NCI-H774 (cell line): Measurements from ENCODE around the gene TAF11L12.
"Not testable (repeated sequence)": the region's sequence is repeated elsewhere in the genome, so short reads cannot be mapped to it uniquely, and the experiment has no call there.

Experiments
- DNase-seq: peaks from one replicate; lab custom pipeline; 2025; lab: John Stamatoyannopoulos, UW

Gene TAF11L12

DNA sequence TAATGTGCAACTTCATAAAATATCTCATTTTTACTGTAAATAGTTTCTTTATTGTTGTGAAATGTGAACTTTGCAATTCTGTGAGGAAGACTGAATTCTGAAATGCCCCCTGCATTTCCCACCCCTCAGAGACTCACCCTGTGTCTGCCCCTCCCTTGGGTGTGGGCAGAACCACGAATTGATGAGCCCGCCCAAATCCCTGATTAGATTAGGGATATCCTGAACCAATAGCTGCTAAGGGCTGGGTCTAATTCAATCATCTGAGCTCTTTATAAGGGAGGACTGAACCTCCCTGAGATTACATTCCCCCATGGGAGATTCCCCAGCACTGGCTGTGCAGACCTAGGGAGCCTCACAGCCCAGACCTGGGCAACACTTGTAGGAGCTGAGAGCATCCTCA is at the start of gene TAF11L12:
Gene TAF11L12 (plus strand): TSS at position 301 of the 400 bp plus-strand sequence.
- not testable (repeated sequence) for DNase-seq

DNA sequence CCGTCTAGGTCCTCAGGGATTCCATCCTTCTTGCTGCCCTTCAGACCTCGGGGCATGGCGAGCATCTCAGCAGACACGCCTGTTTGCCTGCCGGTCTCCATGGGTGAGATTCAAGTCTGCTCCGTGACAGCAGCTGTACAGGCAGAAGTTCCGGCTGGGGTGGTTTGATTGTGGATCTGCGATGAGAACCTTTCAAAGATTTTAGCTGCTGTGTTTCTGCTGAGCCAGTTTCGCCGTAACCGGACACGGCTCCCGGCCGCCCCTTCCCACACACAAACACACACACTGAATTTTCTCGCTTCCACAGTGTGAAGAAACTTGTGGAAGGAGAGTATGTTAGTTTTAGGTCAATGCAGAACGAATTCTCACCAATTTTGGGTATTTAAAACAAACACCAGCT is 24.5 kb upstream of the TAF11L12 start, which contains the start of gene TAF11L7:
Gene TAF11L7 (minus strand): TSS at position 101 of the 400 bp plus-strand sequence.
- not testable (repeated sequence) for DNase-seq

DNA sequence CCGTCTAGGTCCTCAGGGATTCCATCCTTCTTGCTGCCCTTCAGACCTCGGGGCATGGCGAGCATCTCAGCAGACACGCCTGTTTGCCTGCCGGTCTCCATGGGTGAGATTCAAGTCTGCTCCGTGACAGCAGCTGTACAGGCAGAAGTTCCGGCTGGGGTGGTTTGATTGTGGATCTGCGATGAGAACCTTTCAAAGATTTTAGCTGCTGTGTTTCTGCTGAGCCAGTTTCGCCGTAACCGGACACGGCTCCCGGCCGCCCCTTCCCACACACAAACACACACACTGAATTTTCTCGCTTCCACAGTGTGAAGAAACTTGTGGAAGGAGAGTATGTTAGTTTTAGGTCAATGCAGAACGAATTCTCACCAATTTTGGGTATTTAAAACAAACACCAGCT is 19.3 kb upstream of the TAF11L12 start, which contains the start of gene TAF11L8:
Gene TAF11L8 (minus strand): TSS at position 101 of the 400 bp plus-strand sequence.
- not testable (repeated sequence) for DNase-seq

DNA sequence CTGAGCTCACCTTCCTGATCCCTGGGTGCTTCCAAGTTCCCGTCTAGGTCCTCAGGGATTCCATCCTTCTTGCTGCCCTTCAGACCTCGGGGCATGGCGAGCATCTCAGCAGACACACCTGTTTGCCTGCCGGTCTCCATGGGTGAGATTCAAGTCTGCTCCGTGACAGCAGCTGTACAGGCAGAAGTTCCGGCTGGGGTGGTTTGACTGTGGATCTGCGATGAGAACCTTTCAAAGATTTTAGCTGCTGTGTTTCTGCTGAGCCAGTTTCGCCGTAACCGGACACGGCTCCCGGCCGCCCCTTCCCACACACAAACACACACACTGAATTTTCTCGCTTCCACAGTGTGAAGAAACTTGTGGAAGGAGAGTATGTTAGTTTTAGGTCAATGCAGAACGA is 15.9 kb upstream of the TAF11L12 start, which contains the start of gene TAF11L9:
Gene TAF11L9 (minus strand): TSS at position 140 of the 400 bp plus-strand sequence.
- not testable (repeated sequence) for DNase-seq

DNA sequence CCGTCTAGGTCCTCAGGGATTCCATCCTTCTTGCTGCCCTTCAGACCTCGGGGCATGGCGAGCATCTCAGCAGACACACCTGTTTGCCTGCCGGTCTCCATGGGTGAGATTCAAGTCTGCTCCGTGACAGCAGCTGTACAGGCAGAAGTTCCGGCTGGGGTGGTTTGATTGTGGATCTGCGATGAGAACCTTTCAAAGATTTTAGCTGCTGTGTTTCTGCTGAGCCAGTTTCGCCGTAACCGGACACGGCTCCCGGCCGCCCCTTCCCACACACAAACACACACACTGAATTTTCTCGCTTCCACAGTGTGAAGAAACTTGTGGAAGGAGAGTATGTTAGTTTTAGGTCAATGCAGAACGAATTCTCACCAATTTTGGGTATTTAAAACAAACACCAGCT is 12.5 kb upstream of the TAF11L12 start, which contains the start of gene TAF11L10:
Gene TAF11L10 (minus strand): TSS at position 101 of the 400 bp plus-strand sequence.
- DNase-seq = not testable (repeated sequence)

DNA sequence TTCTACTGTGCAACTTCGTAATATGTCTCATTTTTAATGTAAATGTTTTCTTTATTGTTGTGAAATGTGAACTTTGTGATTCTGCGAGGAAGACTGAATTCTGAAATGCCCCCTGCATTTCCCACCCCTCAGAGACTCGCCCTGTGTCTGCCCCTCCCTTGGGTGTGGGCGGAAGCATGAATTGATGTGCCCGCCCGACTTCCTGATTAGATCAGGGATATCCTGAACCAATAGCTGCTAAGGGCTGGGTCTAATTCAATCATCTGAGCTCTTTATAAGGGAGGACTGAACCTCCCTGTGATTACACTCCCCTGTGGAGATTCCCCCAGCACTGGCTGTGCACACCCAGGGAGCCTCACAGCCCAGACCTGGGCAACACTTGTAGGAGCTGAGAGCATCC is 6.3 kb upstream of the TAF11L12 start, which contains the start of gene TAF11L11:
Gene TAF11L11 (plus strand): TSS at position 304 of the 400 bp plus-strand sequence.
- not testable (repeated sequence) for DNase-seq

DNA sequence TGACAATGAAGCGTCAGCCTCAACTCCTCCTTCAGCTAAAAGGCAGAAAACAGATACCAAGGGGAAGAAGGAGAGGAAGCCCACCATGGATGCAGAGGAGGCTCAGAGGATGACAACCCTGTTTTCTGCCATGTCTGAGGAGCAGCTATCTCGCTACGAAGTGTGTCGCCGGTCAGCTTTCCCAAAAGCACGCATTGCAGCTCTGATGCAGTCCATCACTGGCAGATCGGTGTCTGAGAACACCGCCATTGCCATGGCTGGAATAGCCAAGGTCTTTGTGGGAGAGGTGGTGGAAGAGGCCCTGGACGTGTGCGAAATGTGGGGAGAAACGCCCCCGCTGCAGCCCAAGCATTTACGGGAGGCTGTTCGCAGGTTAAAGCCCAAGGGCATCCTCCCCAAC is 5.2 kb upstream of the TAF11L12 start:
- no peak for DNase-seq

DNA sequence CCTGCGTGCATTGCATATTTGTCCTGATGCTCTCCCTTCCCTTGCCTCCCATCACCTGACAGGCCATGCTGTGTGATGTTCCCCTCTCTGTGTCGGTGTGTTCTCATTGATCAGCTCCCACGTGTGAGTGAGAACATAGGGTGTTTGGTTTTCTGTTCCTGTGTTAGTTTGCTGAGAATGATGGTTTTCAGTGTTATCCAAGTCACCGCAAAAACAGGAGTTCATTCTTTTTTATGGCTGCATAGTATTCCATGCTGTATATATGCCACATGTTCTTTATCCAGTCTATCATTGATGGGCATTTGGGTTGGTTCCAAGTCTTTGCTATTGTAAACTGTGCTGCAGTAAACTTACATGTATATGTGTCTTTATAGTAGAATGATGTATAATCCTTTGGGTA is 2.7 kb upstream of the TAF11L12 start:
- DNase-seq = not testable (repeated sequence)

DNA sequence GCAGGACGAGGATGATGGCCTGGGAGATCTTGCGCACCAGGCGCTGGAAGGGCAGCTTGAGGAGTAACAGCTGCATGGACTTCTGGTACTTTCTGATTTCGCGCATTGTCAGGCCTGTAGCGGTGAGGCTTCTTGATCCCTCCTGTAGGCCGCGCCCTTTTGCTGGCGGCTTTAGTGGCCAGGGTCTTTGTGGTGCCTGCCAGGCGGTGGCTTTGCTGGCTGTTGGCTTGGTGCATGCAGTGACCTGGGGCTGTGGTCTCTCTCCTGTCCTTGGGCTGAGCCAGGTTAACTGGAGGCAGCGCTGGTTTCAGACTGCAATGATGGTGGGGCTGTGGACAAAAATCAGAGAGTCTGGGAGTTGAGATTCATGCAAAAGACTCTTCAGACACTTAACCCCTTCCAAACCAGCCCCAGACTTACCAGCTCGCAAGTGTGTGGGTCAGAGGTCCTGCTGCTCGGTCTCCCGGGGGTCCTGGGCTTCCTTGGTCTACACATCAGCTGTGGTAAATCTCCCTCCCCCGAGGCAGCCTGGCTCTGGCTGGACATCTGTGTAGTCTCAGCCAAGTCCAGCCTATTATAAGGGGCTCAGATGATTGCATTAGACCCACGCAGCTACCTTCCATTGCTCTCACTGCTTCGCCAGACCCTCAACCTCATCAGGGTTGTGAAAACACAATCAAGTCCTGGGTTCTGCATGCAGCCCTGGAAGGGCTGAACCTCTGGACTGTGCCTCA is 4.8 kb downstream of the TAF11L12 start:
- DNase-seq = no peak

DNA sequence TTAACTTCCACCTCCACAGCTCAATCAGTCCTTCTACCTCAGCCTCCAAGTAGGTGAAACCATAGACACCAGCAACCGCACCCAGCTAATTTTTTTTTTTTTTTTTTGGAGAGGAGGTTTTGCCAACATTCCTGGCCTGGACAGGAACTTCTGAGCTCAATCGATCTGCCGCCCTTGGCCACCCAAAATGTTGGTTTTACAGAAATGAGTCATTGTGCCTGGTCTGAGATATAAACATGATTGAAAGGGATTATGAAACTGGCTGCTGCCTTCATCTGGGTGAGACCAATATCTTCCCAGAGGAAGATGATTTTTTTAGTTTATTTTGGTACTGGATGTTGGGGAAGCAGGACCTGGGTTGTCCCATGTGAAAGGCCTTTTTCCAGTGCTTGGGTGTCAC is 9.2 kb downstream of the TAF11L12 start:
- DNase-seq = no peak

DNA sequence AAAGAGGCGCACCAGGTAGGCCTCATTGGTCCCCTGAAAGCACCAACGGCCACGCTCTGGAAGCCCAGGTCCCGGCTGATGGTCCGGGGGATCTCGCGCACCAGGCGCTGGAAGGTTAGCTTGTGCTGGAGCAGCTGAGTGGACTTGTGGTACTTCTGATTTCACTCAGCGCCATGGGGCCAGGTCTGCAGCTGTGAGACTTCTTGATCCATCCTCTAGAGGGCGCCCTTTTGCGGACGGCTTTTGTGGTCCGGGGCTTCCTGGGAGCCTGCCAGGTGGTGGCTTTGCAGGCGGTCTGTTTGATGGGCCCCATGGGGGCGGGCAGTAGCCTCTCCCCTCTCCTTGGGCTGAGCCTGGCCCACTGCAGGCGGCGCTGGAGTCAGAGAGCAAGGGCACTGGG is 10.4 kb downstream of the TAF11L12 start:
- DNase-seq = no peak

DNA sequence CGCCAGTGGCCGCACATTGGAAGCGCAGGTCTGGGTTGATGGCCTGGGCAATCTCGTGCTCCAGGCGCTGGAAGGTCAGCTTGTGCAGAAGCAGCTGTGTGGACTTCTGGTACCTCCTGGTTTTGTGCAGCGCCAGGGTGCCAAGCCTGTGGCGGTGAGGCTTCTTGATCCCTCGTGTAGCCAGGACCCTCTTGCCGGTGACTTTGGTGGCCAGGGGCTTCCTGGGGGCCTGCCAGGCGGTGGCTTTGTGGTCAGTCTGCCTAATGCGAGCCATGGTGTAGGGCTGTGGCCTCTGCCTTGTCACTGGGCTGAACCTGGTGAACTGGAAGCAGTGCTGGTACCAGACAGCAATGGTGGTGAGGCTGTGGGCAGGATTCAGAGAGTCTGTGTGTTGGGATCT is 15.5 kb downstream of the TAF11L12 start:
- DNase-seq = no peak

DNA sequence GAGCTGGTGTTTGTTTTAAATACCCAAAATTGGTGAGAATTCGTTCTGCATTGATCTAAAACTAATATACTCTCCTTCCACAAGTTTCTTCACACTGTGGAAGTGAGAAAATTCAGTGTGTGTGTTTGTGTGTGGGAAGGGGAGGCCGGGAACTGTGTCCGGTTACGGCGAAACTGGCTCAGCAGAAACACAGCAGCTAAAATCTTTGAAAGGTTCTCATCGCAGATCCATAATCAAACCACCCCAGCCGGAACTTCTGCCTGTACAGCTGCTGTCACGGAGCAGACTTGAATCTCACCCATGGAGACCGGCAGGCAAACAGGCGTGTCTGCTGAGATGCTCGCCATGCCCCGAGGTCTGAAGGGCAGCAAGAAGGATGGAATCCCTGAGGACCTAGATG is 21.6 kb downstream of the TAF11L12 start, which contains the start of gene TAF11L13:
Gene TAF11L13 (plus strand): TSS at position 301 of the 400 bp plus-strand sequence.
- DNase-seq = not testable (repeated sequence)

DNA sequence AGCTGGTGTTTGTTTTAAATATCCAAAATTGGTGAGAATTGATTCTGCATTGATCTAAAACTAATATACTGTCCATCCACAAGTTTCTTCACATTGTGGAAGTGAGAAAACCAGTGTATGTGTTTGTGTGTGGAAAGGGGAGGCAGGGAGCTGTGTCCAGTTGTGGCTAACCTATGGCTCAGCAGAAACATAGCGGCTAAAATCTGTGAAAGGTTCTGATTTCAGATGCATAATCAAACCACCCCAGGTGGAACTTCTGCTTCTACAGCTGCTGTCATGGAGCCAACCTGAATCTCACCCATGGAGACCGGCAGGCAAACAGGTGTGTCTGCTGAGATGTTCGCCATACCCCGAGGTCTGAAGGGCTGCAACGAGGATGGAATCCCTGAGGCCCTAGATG is 24.0 kb downstream of the TAF11L12 start, which contains the start of gene TAF11L14:
Gene TAF11L14 (plus strand): TSS at position 301 of the 400 bp plus-strand sequence.
- DNase-seq = no peak

DNA sequence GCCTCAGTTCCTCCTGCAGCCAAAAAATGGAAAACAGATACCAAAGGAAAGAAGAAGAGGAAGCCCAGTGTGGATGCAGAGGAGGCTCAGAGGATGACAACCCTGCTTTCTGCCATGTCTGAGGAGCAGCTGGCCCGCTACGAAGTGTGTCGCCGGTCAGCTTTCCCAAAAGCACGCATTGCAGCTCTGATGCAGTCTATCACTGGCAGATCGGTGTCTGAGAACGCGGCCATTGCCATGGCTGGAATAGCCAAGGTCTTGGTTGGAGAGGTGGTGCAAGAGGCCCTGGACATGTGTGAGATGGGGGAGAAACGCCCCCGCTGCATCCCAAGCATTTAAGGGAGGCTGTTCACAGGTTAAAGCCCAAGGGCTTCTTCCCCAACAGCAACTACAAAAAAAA is 39.0 kb downstream of the TAF11L12 start:
- not testable (repeated sequence) for DNase-seq

DNA sequence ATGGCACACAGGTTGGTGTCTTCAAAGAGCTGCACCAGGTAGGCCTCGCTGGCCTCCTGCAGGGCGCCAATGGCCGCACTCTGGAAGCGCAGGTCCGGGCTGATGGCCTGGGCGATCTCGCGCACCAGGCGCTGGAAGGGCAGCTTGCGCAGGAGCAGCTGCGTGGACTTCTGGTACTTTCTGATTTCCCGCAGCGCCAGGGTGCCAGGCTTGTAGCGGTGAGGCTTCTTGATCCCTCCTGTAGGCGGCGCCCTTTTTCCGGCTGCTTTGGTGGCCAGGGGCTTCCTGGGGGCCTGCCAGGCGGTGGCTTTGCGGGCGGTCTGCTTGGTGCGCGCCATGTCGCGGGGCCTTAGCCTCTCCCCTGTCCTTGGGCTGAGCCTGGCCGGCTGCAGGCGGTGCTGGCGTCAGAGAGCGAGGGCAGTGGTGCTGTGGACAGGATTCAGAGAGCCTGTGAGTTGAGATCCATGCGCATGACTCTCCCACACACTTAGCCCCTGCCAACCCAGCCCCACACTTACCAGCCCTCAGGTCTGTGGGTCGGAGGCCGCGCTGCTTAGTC is 45.1 kb downstream of the TAF11L12 start:
- not testable (repeated sequence) for DNase-seq

DNA sequence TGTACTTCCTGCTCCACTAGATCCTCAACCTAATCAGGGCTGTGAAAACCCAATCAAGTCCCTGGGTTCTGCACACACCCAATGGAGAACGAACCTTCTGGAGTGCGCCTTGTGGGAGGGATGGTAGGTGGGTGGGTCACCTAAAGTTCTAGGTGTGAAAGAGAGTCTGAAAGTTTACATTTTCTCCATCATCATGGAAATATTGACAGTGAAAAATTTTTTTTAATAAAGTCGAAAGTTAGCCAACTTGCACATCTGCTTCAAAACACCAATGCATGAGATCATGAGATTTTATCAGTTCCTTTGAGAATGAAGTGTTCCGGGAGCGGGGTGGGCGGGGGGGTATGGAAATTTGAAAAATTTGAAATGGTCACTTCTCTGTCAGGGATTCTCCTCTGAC is 45.7 kb downstream of the TAF11L12 start:
- DNase-seq = no peak
